AG04449 (cell line): ENCODE data around the gene DYRK2.

ENCODE experiments used
- CTCF ChIA-PET: fragments of 350-600 bp; formaldehyde crosslinking; extraction: SDS; loops from one replicate; lab custom pipeline; 2021; ENCODE audit warnings: antibody characterized with exemption; lab: Yijun Ruan, JAX
- POLR2A ChIA-PET: fragments of 400-600, 350-600 bp; formaldehyde crosslinking; extraction: SDS; loops from one replicate; lab custom pipeline; 2020; ENCODE audit warnings: antibody characterized with exemption, inconsistent platforms; lab: Yijun Ruan, JAX
- DNase-seq: peaks from one replicate; pipeline ENCODE4 v3.0.0-alpha.2; 2010; ENCODE audit warnings: low read depth, low spot score
- H3K4me3 ChIP-seq: 2 replicates; pipeline ENCODE4 v1.5.1; 2011; ENCODE audit warnings: low read depth, mild to moderate bottlenecking, control low read depth, low read length
- CTCF ChIP-seq: IDR thresholded peaks from one replicate; pipeline ENCODE4 v1.5.1; 2011; ENCODE audit warnings: mild to moderate bottlenecking, moderate library complexity, low read length, control low read depth, inconsistent platforms; ENCODE audit not compliant: insufficient read depth; ENCODE audit errors: missing control alignments

The DYRK2 gene

GRCh38 chr12:67637718-67638117, 10.8 kb upstream of the DYRK2 start:
- no peak for TF ChIP-seq CTCF
- ChIA-PET POLR2A (no interaction called here), CTCF (interaction anchor here (1.0 kb wide), 1 partner anchor 107 kb away, joined by 3 read pairs; no protein-coding TSS in a partner anchor)
- no peak overlapping the region for H3K4me3 ChIP-seq
- DNase-seq = no peak

- ChIA-PET CTCF (no interaction called here), POLR2A (no interaction called here)
- no peak overlapping the region for H3K4me3 ChIP-seq
Observed at GRCh38 chr12:67638694-67639093, 9.9 kb upstream of the DYRK2 start.

GRCh38 chr12:67640863-67641262, 7.7 kb upstream of the DYRK2 start:
- CTCF ChIA-PET = no interaction called here
- no peak overlapping the region for H3K4me3 ChIP-seq
- no peak for DNase-seq
- no peak for TF ChIP-seq CTCF
- POLR2A ChIA-PET = no interaction called here

More at GRCh38 chr12:67638694-67639093, 9.9 kb upstream of the DYRK2 start:
- DNase-seq = no peak
- TF ChIP-seq CTCF = no peak

- no peak overlapping the region for H3K4me3 ChIP-seq
- no peak for TF ChIP-seq CTCF
- POLR2A ChIA-PET = no interaction called here
- DNase-seq = no peak
- CTCF ChIA-PET = interaction anchor here (1.6 kb wide), 1 partner anchor 9 kb away, joined by 3 read pairs; no protein-coding TSS in a partner anchor
Observed at GRCh38 chr12:67645126-67645525, 3.4 kb upstream of the DYRK2 start.

GRCh38 chr12:67645601-67646000, 2.9 kb upstream of the DYRK2 start:
- TF ChIP-seq CTCF = no peak
- POLR2A ChIA-PET = interaction anchor here (0.6 kb wide), 1 partner anchor 294 kb away, joined by 3 read pairs; no protein-coding TSS in a partner anchor
- no peak overlapping the region for H3K4me3 ChIP-seq
- CTCF ChIA-PET = interaction anchor here (0.7 to 1.6 kb wide), 2 partner anchors 10 to 289 kb away, joined by 3 read pairs; no protein-coding TSS in a partner anchor
- DNase-seq = peak; percentile 57

GRCh38 chr12:67646775-67647174, 1.8 kb upstream of the DYRK2 start:
- DNase-seq = no peak
- no peak overlapping the region for H3K4me3 ChIP-seq
- ChIA-PET CTCF (interaction anchor here (0.9 to 1.1 kb wide), 2 partner anchors 127 to 194 kb away, joined by 3 to 4 read pairs; no protein-coding TSS in a partner anchor), POLR2A (no interaction called here)
- no peak for TF ChIP-seq CTCF
